Uterine smooth muscle cell (primary cell): ENCODE measurements around the gene TNFSF4. TPM values are rescaled to one million over a fixed set of nuclear protein-coding genes. Genes with fewer than 3 reads are reported as not detected.

Source experiments
- total RNA-seq: library from RNA; depleted of rRNA; stranded (reverse); fragments of >200 nt; gene quantifications from 2 replicates; pipeline ENCODE4 v1.2.3, GENCODE V29; 2014

The TNFSF4 gene
- total RNA-seq, result 0.66 and 1.9 TPM in 2 replicates

GRCh38 chr1:173206816-173207568 is at the start of gene TNFSF4:
TSS of gene TNFSF4 (minus strand) at chr1:173207331. CDS start at chr1:173207176, 155 bp downstream.

Other genes with a start within 250 kb of the TNFSF4 start
- 0.22 TPM in 1 of 2 replicates, not detected in the other for gene TNFSF18, start 156.4 kb downstream of the TNFSF4 start, total RNA-seq